ENCODE measurements around the gene CTDP1.

Gene CTDP1

GRCh38 chr18:79786304-79786703, 106.7 kb downstream of the CTDP1 start:
- DNase-seq (ENCODE audit: low read depth, low spot score): no peak
- TF ChIP-seq FOXP2 (optimal IDR thresholded peaks at IDR 0.05; ENCODE audit: control extremely low read depth, extremely low read length, insufficient read depth) (no peak), EZH2 (IDR thresholded peaks at IDR 0.05) (no peak), POLR2AphosphoS5 (IDR thresholded peaks at IDR 0.05; ENCODE audit: borderline replicate concordance, low read depth, low read length) (no peak)
- Histone ChIP-seq H3K36me3 (ENCODE audit: insufficient read depth, low read length) (no peaks in the 10 kb centered on the region), H3K27ac (no peak overlapping the region), H3K4me3 (no peak overlapping the region), H3K9me3 (ENCODE audit: low read depth, low read length) (no peaks in the 10 kb centered on the region), H3K9ac (ENCODE audit: insufficient read length) (no peak overlapping the region)

DNA sequence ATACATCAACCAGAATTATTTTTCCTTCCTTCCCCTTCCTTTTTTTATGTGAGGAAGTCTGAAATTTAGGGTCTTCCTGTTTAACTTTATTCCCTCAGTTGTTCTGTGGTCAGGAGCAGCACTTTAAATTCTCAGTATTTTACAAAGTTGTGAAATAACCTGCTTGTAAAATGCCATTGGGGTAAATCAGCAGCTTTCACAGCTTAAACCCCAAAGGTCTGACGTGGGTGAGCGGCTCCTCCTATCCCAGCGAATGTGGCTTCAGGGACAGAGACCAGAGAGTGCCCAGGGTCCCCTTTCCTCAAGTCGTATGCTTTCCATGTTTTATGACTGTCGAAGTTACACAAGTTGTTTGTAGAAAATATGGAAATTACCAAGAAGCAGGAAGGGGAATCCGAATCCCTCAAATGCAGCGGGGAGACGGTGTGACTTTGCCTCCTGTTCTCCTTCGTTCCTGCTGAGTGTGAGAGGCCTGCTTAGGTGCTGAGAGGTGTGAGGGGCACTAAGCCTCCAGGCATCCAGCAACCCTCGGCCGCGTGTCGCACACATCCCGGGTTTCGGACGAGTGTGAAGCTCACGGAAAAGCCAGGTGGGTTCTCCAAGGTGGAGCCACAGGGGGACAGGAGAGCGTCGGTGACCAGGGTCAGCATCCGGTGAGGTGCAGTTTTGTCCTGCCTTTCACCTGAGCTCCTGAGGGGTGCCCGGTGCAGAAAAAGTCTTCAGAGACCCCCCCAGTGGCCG, 107.4 kb downstream of the CTDP1 start:
- no peak for DNase-seq (ENCODE audit: low read depth, low spot score)
- H3K27ac ChIP-seq: no peak overlapping the region
- H3K9me3 ChIP-seq (ENCODE audit: low read depth, low read length): no peaks in the 10 kb centered on the region
- no peak for TF ChIP-seq EZH2 (IDR thresholded peaks at IDR 0.05)
- no peak overlapping the region for H3K9ac ChIP-seq (ENCODE audit: insufficient read length)
- no peak overlapping the region for H3K4me3 ChIP-seq
- no peaks in the 10 kb centered on the region for H3K36me3 ChIP-seq (ENCODE audit: insufficient read depth, low read length)

DNA sequence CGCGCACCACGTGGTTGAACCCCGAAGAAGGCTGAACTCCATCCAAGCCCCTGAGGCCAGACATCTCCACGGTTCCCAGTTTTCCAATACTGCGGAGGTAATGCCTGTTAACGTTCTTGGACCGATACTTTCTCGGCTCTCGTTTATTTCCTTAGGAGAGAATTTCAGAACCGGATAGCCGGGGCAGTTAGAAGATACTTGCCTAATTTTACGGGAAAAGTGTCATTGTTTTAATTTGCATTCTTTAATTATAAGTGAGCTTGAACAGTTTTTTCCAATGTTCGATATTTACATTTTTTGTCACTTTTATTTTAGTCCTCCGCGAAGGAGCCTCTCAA, 107.9 kb downstream of the CTDP1 start:
- Histone ChIP-seq H3K27ac (no peak overlapping the region), H3K4me3 (no peak overlapping the region), H3K9ac (ENCODE audit: insufficient read length) (no peak overlapping the region), H3K9me3 (ENCODE audit: low read depth, low read length) (no peaks in the 10 kb centered on the region), H3K36me3 (ENCODE audit: insufficient read depth, low read length) (no peaks in the 10 kb centered on the region)
- no peak for DNase-seq (ENCODE audit: low read depth, low spot score)
- TF ChIP-seq EZH2 (IDR thresholded peaks at IDR 0.05): no peak
- TF ChIP-seq FOXP2 (optimal IDR thresholded peaks at IDR 0.05; ENCODE audit: control extremely low read depth, extremely low read length, insufficient read depth): no peak
- no peak for TF ChIP-seq POLR2AphosphoS5 (IDR thresholded peaks at IDR 0.05; ENCODE audit: borderline replicate concordance, low read depth, low read length)

DNA sequence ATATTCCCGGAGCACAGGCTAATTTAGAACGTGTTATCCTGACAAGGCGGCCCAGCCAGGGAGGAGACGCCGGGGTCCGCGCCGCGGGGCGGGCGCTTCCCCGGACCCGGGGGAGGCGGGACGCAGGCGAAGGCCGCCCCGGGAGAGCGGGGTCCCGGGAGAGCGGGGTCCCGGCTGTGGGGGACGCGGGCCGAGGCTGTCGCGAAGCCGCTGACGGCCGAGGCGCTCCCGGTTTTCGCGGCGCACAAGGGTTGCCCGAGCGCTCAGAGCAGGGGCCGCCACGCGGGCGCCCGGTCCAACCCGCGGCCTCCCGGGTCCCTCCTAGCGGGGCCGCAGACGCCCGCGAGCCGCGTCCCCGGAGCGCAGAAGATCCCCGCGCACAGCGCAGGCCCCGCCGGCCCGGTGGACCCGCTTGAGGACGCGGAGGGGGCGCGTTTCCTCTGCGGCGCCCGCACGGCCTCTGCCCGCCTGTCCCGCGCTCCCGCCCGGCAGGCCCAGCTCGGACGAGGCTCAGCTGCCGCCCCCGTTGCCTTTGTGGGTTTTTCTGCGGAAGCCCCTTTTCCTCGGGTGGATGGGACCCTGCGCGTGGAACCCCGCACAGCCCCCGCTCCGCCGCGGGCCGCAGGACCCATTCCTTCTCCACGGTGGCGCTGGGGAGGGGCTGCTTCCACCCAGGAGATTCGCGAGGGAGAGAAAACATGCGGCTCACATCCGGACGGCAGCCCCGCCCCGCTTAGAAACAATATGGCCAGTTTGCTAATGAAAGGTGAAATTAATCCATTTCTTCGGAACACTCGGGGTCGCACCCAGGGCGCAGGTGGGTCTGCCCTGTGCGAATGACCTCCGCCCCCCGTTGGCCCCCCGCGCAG, 108.5 kb downstream of the CTDP1 start:
- no peak overlapping the region for H3K9ac ChIP-seq (ENCODE audit: insufficient read length)
- H3K36me3 ChIP-seq (ENCODE audit: insufficient read depth, low read length): no peaks in the 10 kb centered on the region
- no peak for TF ChIP-seq FOXP2 (optimal IDR thresholded peaks at IDR 0.05; ENCODE audit: control extremely low read depth, extremely low read length, insufficient read depth)
- H3K9me3 ChIP-seq (ENCODE audit: low read depth, low read length): no peaks in the 10 kb centered on the region
- H3K27ac ChIP-seq: no peak overlapping the region
- H3K4me3 ChIP-seq: no peak overlapping the region
- DNase-seq (ENCODE audit: low read depth, low spot score): no peak

GRCh38 chr18:79788734-79789085, 109.1 kb downstream of the CTDP1 start:
- Histone ChIP-seq H3K36me3 (ENCODE audit: insufficient read depth, low read length) (no peaks in the 10 kb centered on the region), H3K9me3 (ENCODE audit: low read depth, low read length) (no peaks in the 10 kb centered on the region), H3K4me3 (no peak overlapping the region), H3K9ac (ENCODE audit: insufficient read length) (no peak overlapping the region), H3K27ac (no peak overlapping the region)
- no peak for DNase-seq (ENCODE audit: low read depth, low spot score)
- TF ChIP-seq FOXP2 (optimal IDR thresholded peaks at IDR 0.05; ENCODE audit: control extremely low read depth, extremely low read length, insufficient read depth): no peak
- TF ChIP-seq EZH2 (IDR thresholded peaks at IDR 0.05): no peak
- TF ChIP-seq POLR2AphosphoS5 (IDR thresholded peaks at IDR 0.05; ENCODE audit: borderline replicate concordance, low read depth, low read length): no peak

GRCh38 chr18:79789091-79789891, 109.7 kb downstream of the CTDP1 start:
- no peak overlapping the region for H3K4me3 ChIP-seq
- H3K27ac ChIP-seq: no peak overlapping the region
- no peak for DNase-seq (ENCODE audit: low read depth, low spot score)
- TF ChIP-seq POLR2AphosphoS5 (IDR thresholded peaks at IDR 0.05; ENCODE audit: borderline replicate concordance, low read depth, low read length) (no peak), EZH2 (IDR thresholded peaks at IDR 0.05) (no peak), FOXP2 (optimal IDR thresholded peaks at IDR 0.05; ENCODE audit: control extremely low read depth, extremely low read length, insufficient read depth) (no peak)
- no peaks in the 10 kb centered on the region for H3K36me3 ChIP-seq (ENCODE audit: insufficient read depth, low read length)
- no peaks in the 10 kb centered on the region for H3K9me3 ChIP-seq (ENCODE audit: low read depth, low read length)
- H3K9ac ChIP-seq (ENCODE audit: insufficient read length): no peak overlapping the region

DNA sequence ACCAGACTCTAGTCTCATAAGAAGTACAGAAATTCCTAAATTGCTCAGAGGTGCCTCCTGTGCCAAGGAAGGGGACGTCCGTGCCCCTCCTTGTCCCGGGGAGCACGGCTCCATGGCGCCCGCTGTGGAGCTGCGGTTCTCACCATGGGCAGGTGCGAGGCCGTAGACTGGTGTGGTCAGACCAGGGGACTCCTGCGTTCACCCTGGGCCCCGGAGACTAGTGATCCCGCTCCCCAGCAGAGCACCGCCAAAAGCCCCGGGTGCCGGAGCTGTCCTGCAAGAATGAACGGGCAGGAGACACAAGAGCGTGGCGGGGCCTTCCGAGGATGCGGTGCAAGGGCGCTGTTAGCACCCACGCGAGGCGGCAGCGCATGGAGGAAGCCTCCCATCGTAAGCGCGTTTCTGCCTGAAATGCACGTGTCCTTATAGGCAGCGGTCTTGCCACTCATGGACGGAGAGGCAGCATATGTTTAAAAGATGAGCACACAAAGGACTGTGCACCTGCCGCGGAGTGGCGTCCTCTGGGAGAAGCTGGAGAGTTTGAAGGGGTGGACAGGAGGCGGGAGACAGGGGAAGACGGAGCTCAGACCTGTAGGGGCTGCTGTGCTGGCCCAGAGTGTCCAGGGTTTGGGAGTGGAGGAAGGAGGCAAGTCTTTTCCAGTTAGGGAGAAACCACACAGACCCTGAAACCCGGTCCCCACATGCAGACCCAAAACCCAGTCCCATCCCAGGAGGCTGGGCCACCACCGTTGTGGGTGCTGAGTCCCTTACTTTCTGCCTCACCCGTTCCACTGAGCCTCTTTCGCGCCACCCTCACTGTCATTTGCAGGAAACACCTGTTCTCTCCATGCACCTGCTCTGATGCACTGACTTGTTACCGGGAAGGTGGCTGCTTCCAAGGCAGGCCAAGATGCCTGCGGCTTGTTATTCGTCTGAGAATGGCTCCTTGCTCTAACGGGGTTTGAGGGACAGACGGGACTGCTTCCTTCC, 110.6 kb downstream of the CTDP1 start:
- Histone ChIP-seq H3K9me3 (ENCODE audit: low read depth, low read length) (no peaks in the 10 kb centered on the region), H3K27ac (no peak overlapping the region), H3K36me3 (ENCODE audit: insufficient read depth, low read length) (no peaks in the 10 kb centered on the region), H3K9ac (ENCODE audit: insufficient read length) (no peak overlapping the region), H3K4me3 (no peak overlapping the region)
- DNase-seq (ENCODE audit: low read depth, low spot score): no peak
- TF ChIP-seq FOXP2 (optimal IDR thresholded peaks at IDR 0.05; ENCODE audit: control extremely low read depth, extremely low read length, insufficient read depth) (no peak), POLR2AphosphoS5 (IDR thresholded peaks at IDR 0.05; ENCODE audit: borderline replicate concordance, low read depth, low read length) (no peak), EZH2 (IDR thresholded peaks at IDR 0.05) (no peak)
